HCT116 (cell line): ENCODE measurements around the gene CIBAR2. TPM values are rescaled to one million over a fixed set of nuclear protein-coding genes. Genes with fewer than 3 reads are reported as not detected.

Experiments used
- ATAC-seq: fragments of 200-7000 bp; cut with Tn5 transposase; 2 replicates; pipeline ENCODE4 v1.9.1; 2020; ENCODE audit warnings: mild to moderate bottlenecking, moderate library complexity
- BruUV-seq: library from RNA; stranded (reverse); fragments of 400-500 nt; replicated peaks from 2 replicates; lab custom pipeline; 2021; lab: Mats Ljungman, UMichigan
- CTCF ChIA-PET: fragments of 300-600 bp; sonication (Branson Sonifier 250); formaldehyde crosslinking; loops from one replicate; lab custom pipeline; 2021; ENCODE audit warnings: antibody characterized with exemption; lab: Charles Lee
- POLR2A ChIA-PET: fragments of 300-600, 350-600 bp; sonication (Branson Sonifier 250); formaldehyde crosslinking; loops from one replicate; lab custom pipeline; 2021; ENCODE audit warnings: antibody characterized with exemption; lab: Charles Lee
- RAD21 ChIA-PET, 2 experiments: fragments of 300-600 bp; sonication (Branson Sonifier 250); formaldehyde crosslinking; loops; one replicate each; lab custom pipeline; 2023; ENCODE audit warnings: low total read pairs in 2 of 2; ENCODE audit not compliant: uncharacterized antibody in 2 of 2, unreplicated experiment in 2 of 2, low non-redundant PET in 1 of 2; lab: Charles Lee
- DNase-seq: peaks from one replicate; pipeline ENCODE4 v3.0.0-alpha.2; 2010; ENCODE audit warnings: low read depth, low spot score
- H2AFZ ChIP-seq: fragments of 200-600 bp; shearing (Covaris generic), sonication (generic); 2 replicates; pipeline ENCODE4 v1.6.1; 2017; ENCODE audit warnings: low read depth, mixed run types, mixed read lengths, antibody characterized with exemption, low read length; ENCODE audit not compliant: poor library complexity, severe bottlenecking
- H3K27ac ChIP-seq: 2 replicates; pipeline ENCODE4 v1.5.1; 2012; ENCODE audit warnings: low read depth, low read length
- H3K27me3 ChIP-seq: fragments of 200-600 bp; sonication (generic); 2 replicates; pipeline ENCODE4 v1.6.1; 2016; ENCODE audit warnings: mixed run types, low read length, mixed read lengths; ENCODE audit not compliant: insufficient read depth
- H3K36me3 ChIP-seq, 2 experiments: fragments of 200-500 bp in 1 of 2; fragments of 200-600 bp in 1 of 2; sonication (Bioruptor generic) in 1 of 2; sonication (generic) in 1 of 2; 2 replicates each; pipeline versions ENCODE4 v1.5.1 to v1.6.1; 2014 to 2016; ENCODE audit warnings: low read length in 2 of 2, inconsistent platforms in 1 of 2, mixed read lengths in 1 of 2, mixed run types in 1 of 2; ENCODE audit not compliant: insufficient read depth in 2 of 2, control insufficient read depth in 1 of 2
- H3K4me1 ChIP-seq, 2 experiments: fragments of 200-600 bp in 1 of 2; sonication (generic) in 1 of 2; 2 replicates each; pipeline versions ENCODE4 v1.5.1 to v1.6.1; 2012 to 2017; ENCODE audit warnings: low read length in 2 of 2, inconsistent platforms in 1 of 2, mild to moderate bottlenecking in 1 of 2, mixed read lengths in 1 of 2, mixed run types in 1 of 2, moderate library complexity in 1 of 2; ENCODE audit not compliant: insufficient read depth in 2 of 2, control insufficient read depth in 1 of 2
- H3K4me2 ChIP-seq: fragments of 200-600 bp; sonication (generic); 2 replicates; pipeline ENCODE4 v1.6.1; 2017; ENCODE audit warnings: mixed run types, low read length, mixed read lengths
- H3K4me3 ChIP-seq, 2 experiments: fragments of 200-600 bp in 1 of 2; sonication (generic) in 1 of 2; replicated peaks in 1 of 2; 2 replicates each; pipeline ENCODE4 v1.5.1; 2011 to 2016; ENCODE audit warnings: low read length in 2 of 2, control low read depth in 1 of 2, low read depth in 1 of 2, mild to moderate bottlenecking in 1 of 2, mixed read lengths in 1 of 2, mixed run types in 1 of 2
- H3K79me2 ChIP-seq: fragments of 200-600 bp; sonication (generic); 2 replicates; pipeline ENCODE4 v1.6.1; 2017; ENCODE audit warnings: mild to moderate bottlenecking, mixed run types, low read length, moderate library complexity, mixed read lengths; ENCODE audit not compliant: insufficient read depth
- H3K9ac ChIP-seq: fragments of 200-600 bp; sonication (generic); 2 replicates; pipeline ENCODE4 v1.6.1; 2016; ENCODE audit warnings: low read length, mixed read lengths
- H3K9me2 ChIP-seq: fragments of 200-600 bp; sonication (generic), shearing (Covaris generic); 2 replicates; pipeline ENCODE4 v1.6.1; 2017; ENCODE audit warnings: mixed run types, mild to moderate bottlenecking, moderate library complexity; ENCODE audit not compliant: insufficient read depth
- H3K9me3 ChIP-seq, 2 experiments: fragments of 200-500 bp in 1 of 2; fragments of 200-600 bp in 1 of 2; sonication (Bioruptor generic) in 1 of 2; sonication (generic) in 1 of 2; 2 replicates each; pipeline ENCODE4 v1.6.1; 2014 to 2017; ENCODE audit warnings: low read length in 2 of 2, mixed read lengths in 2 of 2, inconsistent platforms in 1 of 2, low read depth in 1 of 2, mild to moderate bottlenecking in 1 of 2, mixed run types in 1 of 2, moderate library complexity in 1 of 2; ENCODE audit not compliant: control insufficient read depth in 1 of 2, insufficient read depth in 1 of 2
- H4K20me1 ChIP-seq: fragments of 200-600 bp; sonication (generic), shearing (Covaris generic); 2 replicates; pipeline ENCODE4 v1.6.1; 2017; ENCODE audit warnings: mixed run types, mild to moderate bottlenecking, moderate library complexity; ENCODE audit not compliant: insufficient read depth
- CEBPB ChIP-seq: IDR thresholded peaks from 2 replicates; pipeline ENCODE4 v1.6.1; 2012; ENCODE audit warnings: low read depth
- CTCF ChIP-seq, 3 experiments: fragments of 200-600 bp in 1 of 3; sonication (generic) in 1 of 3; IDR thresholded peaks in 2 of 3; conservative IDR thresholded peaks in 1 of 3; 2 replicates each; pipeline ENCODE4 v1.5.1; 2012 to 2017; ENCODE audit warnings: low read depth in 2 of 3, low read length in 2 of 3, antibody characterized with exemption in 1 of 3, borderline replicate concordance in 1 of 3, control low read depth in 1 of 3, mild to moderate bottlenecking in 1 of 3, mixed read lengths in 1 of 3, mixed run types in 1 of 3, moderate library complexity in 1 of 3; ENCODE audit not compliant: insufficient read depth in 1 of 3
- EGR1 ChIP-seq: IDR thresholded peaks from 2 replicates; pipeline ENCODE4 v1.6.1; 2012; ENCODE audit warnings: low read depth
- ELF1 ChIP-seq: IDR thresholded peaks from 2 replicates; pipeline ENCODE4 v1.6.1; 2012; ENCODE audit warnings: low read depth, borderline replicate concordance
- JUND ChIP-seq: IDR thresholded peaks from 2 replicates; pipeline ENCODE4 v1.6.1; 2012
- POLR2A ChIP-seq: IDR thresholded peaks from 2 replicates; pipeline ENCODE4 v1.7.0; 2011; ENCODE audit warnings: borderline replicate concordance; ENCODE audit not compliant: insufficient read depth, insufficient read length; ENCODE audit errors: extremely low read depth
- RAD21 ChIP-seq: IDR thresholded peaks from 2 replicates; pipeline ENCODE4 v1.6.1; 2012; ENCODE audit warnings: low read depth, mild to moderate bottlenecking
- REST ChIP-seq: IDR thresholded peaks from 2 replicates; pipeline ENCODE4 v1.6.1; 2012; ENCODE audit warnings: low read depth
- SIN3A ChIP-seq: IDR thresholded peaks from 2 replicates; pipeline ENCODE4 v1.6.1; 2012; ENCODE audit warnings: low read depth
- SRF ChIP-seq: IDR thresholded peaks from 2 replicates; pipeline ENCODE4 v1.6.1; 2012; ENCODE audit warnings: low read depth
- TCF7L2 ChIP-seq: IDR thresholded peaks from 2 replicates; pipeline ENCODE4 v1.7.0; 2011; ENCODE audit warnings: borderline replicate concordance, inconsistent platforms; ENCODE audit not compliant: insufficient read depth, insufficient read length; ENCODE audit errors: extremely low read depth
- YY1 ChIP-seq: IDR thresholded peaks from 2 replicates; pipeline ENCODE4 v1.6.1; 2011; ENCODE audit warnings: low read length, low read depth, moderate library complexity, mild to moderate bottlenecking; ENCODE audit not compliant: insufficient replicate concordance; ENCODE audit errors: extremely low read depth
- ZBTB33 ChIP-seq: IDR thresholded peaks from 2 replicates; pipeline ENCODE4 v1.6.1; 2011; ENCODE audit warnings: mild to moderate bottlenecking, low read length, moderate library complexity; ENCODE audit not compliant: insufficient replicate concordance; ENCODE audit errors: extremely low read depth
- ZNF274 ChIP-seq: fragments of 200-500 bp; sonication (Bioruptor generic); IDR thresholded peaks from 2 replicates; pipeline ENCODE4 v1.6.1; 2014; ENCODE audit warnings: mild to moderate bottlenecking, low read depth, low read length, inconsistent platforms
- intact Hi-C: fragments of 100-400 bp; cut with micrococcal nuclease; formaldehyde crosslinking; loops from 2 replicates; pipeline ENCODE4 v1.10.0; 2022
- total RNA-seq: library from RNA; stranded (reverse); gene quantifications from one replicate; pipeline ENCODE4 v1.2.1, GENCODE V29; 2021; ENCODE audit not compliant: unreplicated experiment

CIBAR2 gene
- total RNA-seq, 1 experiment from 2014 or later, result 0.27 TPM

- Histone ChIP-seq H3K79me2 (no peaks in the 10 kb centered on the region), H3K4me3 (no peak overlapping the region), H3K27ac (no peak overlapping the region), H3K9ac (no peak overlapping the region), H3K9me3 (no peaks in the 10 kb centered on the region), H3K4me2 (no peak overlapping the region), H3K27me3 (no peaks in the 10 kb centered on the region), H2AFZ (no peak overlapping the region), H3K4me1 (peaks cover 5 to 10% of the 10 kb centered on the region in 2 experiments; a peak in 3 of 4 replicates), H4K20me1 (no peaks in the 10 kb centered on the region), H3K9me2 (no peaks in the 10 kb centered on the region), H3K36me3 (no peaks in the 10 kb centered on the region)
- CTCF ChIA-PET, result no interaction called here
- TF ChIP-seq EGR1 (no peak), ZNF274 (no peak), CEBPB (no peak), POLR2A (no peak), RAD21 (no peak), SRF (no peak), TCF7L2 (no peak), CTCF (IDR thresholded peaks at IDR 0.05 in 2 of 3, conservative IDR thresholded peaks at IDR 0.05 in 1 of 3; ENCODE audit: borderline replicate concordance in 1 of 3, insufficient read depth in 1 of 3, low read depth in 2 of 3, low read length in 2 of 3) (no peak), YY1 (no peak), SIN3A (no peak), JUND (no peak), ELF1 (no peak), ZBTB33 (no peak), REST (no peak)
- RAD21 ChIA-PET, result no interaction called here
- POLR2A ChIA-PET, result no interaction called here
- BruUV-seq, result no TSS peak
- intact Hi-C loops, result no loop called here
- DNase-seq (no peak), ATAC-seq (no peak)
Observed at GRCh38 chr16:85146922-85147651, 34.8 kb upstream of the CIBAR2 start.
